ENCODE results near the gene LCN9.
"Not testable (repeated sequence)": the region's sequence is repeated elsewhere in the genome, so short reads cannot be mapped to it uniquely, and the experiment has no call there.

Gene LCN9

GRCh38 chr9:135648494-135649410, 14.4 kb upstream of the LCN9 start:
- no peak for DNase-seq

GRCh38 chr9:135649508-135649907, 13.6 kb upstream of the LCN9 start:
- no peak for DNase-seq

GRCh38 chr9:135650408-135650807, 12.7 kb upstream of the LCN9 start:
- no peak for DNase-seq

- no peak for DNase-seq
Observed at GRCh38 chr9:135655317-135655716, 7.8 kb upstream of the LCN9 start.

GRCh38 chr9:135657416-135657815, 5.7 kb upstream of the LCN9 start:
- no peak for DNase-seq

- no peak for DNase-seq
Observed at GRCh38 chr9:135659252-135659651, 3.9 kb upstream of the LCN9 start.

- DNase-seq, result no peak
Observed at GRCh38 chr9:135660407-135660806, 2.7 kb upstream of the LCN9 start.

GRCh38 chr9:135661816-135662560, 1.1 kb upstream of the LCN9 start:
- no peak for DNase-seq

- no peak for DNase-seq
Observed at GRCh38 chr9:135663451-135663770, 302 bp downstream of the LCN9 start.

GRCh38 chr9:135663857-135664256, 748 bp downstream of the LCN9 start:
- DNase-seq, result no peak

GRCh38 chr9:135664266-135664665, 1.2 kb downstream of the LCN9 start:
- DNase-seq, result no peak

- DNase-seq, result no peak
Observed at GRCh38 chr9:135664801-135665794, 2.0 kb downstream of the LCN9 start.

GRCh38 chr9:135665795-135666189, 2.7 kb downstream of the LCN9 start:
- DNase-seq, result no peak

- DNase-seq, result no peak
Observed at GRCh38 chr9:135666534-135667462, 3.7 kb downstream of the LCN9 start.

GRCh38 chr9:135667463-135668001, 4.4 kb downstream of the LCN9 start:
- no peak for DNase-seq

- not testable (repeated sequence) for DNase-seq
Observed at GRCh38 chr9:135669018-135669417, 5.9 kb downstream of the LCN9 start.

GRCh38 chr9:135669616-135670285, 6.6 kb downstream of the LCN9 start:
- peak; percentile 16 for DNase-seq

GRCh38 chr9:135670721-135671590, 7.8 kb downstream of the LCN9 start:
- peak; percentile 7 for DNase-seq

- peak; percentile 7 for DNase-seq
Observed at GRCh38 chr9:135671591-135672041, 8.5 kb downstream of the LCN9 start.

- DNase-seq, result not testable (repeated sequence)
Observed at GRCh38 chr9:135672786-135673185, 9.7 kb downstream of the LCN9 start.
